Fibroblast of lung (primary cell): ENCODE measurements around the gene IL32.
"Not testable (repeated sequence)": the region's sequence is repeated elsewhere in the genome, so short reads cannot be mapped to it uniquely, and the experiment has no call there.

Source experiments
- EZH2 ChIP-seq: IDR thresholded peaks from 2 replicates; pipeline ENCODE4 v1.5.1; 2012; ENCODE audit warnings: low read length, control low read depth, mild to moderate bottlenecking; ENCODE audit errors: missing control alignments
- TF ChIP-seq, protein P1 (sequence below), 2 donors: IDR thresholded peaks in 1 of 2; conservative IDR thresholded peaks in 1 of 2; 1 replicate in 1 of 2; 2 replicates in 1 of 2; pipeline ENCODE4 v1.5.1; 2011 to 2012; ENCODE audit warnings: low read length in 2 of 2, control low read depth in 1 of 2, inconsistent platforms in 1 of 2, low read depth in 1 of 2, mild to moderate bottlenecking in 1 of 2

DNA sequence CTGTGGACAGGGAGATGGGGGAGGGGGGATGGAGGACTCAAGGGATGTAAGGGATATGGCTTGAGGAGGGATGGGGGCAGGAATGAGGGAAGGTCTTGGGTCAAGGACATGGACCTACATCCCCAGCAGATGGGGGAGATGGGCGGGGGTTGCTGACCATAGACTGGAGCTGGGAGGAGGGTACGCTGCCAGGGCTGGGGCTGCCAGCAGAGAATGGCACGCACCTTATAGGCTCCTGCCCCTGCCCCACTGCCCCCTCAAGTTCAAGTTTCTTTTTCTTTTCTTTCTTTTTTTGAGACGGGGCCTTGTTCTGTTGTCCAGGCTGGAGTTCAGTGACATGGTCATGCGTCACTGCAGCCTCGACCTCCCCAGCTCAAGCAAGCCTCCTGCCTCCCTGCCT is 10.5 kb downstream of the IL32 start:
- TF ChIP-seq, protein P1, sequence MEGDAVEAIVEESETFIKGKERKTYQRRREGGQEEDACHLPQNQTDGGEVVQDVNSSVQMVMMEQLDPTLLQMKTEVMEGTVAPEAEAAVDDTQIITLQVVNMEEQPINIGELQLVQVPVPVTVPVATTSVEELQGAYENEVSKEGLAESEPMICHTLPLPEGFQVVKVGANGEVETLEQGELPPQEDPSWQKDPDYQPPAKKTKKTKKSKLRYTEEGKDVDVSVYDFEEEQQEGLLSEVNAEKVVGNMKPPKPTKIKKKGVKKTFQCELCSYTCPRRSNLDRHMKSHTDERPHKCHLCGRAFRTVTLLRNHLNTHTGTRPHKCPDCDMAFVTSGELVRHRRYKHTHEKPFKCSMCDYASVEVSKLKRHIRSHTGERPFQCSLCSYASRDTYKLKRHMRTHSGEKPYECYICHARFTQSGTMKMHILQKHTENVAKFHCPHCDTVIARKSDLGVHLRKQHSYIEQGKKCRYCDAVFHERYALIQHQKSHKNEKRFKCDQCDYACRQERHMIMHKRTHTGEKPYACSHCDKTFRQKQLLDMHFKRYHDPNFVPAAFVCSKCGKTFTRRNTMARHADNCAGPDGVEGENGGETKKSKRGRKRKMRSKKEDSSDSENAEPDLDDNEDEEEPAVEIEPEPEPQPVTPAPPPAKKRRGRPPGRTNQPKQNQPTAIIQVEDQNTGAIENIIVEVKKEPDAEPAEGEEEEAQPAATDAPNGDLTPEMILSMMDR (conservative IDR thresholded peaks at IDR 0.05 in 1 of 2, IDR thresholded peaks at IDR 0.05 in 1 of 2; ENCODE audit: low read depth in 1 of 2, low read length in 2 of 2), result not testable (repeated sequence)
- TF ChIP-seq EZH2, result not testable (repeated sequence)
